PC-3 (cell line): Measurements from ENCODE around the gene PDSS2. TPM values are rescaled to one million over a fixed set of nuclear protein-coding genes. Genes with fewer than 3 reads are reported as not detected.

ENCODE experiments used
- ATAC-seq: fragments of 200-7000 bp; cut with Tn5 transposase; 2 replicates; pipeline ENCODE4 v1.9.1; 2020; ENCODE audit warnings: mild to moderate bottlenecking, moderate library complexity
- BruUV-seq: library from RNA; stranded (reverse); fragments of 400-500 nt; replicated peaks from 2 replicates; lab custom pipeline; 2021; lab: Mats Ljungman, UMichigan
- CTCF ChIA-PET: fragments of 300-600 bp; sonication (Branson Sonifier 250); formaldehyde crosslinking; loops from one replicate; lab custom pipeline; 2022; ENCODE audit warnings: antibody characterized with exemption; lab: Charles Lee
- POLR2A ChIA-PET: fragments of 300-600 bp; sonication (Branson Sonifier 250); formaldehyde crosslinking; loops from one replicate; lab custom pipeline; 2022; ENCODE audit warnings: antibody characterized with exemption; ENCODE audit not compliant: unreplicated experiment; lab: Charles Lee
- DNase-seq: peaks from one replicate; pipeline ENCODE4 v3.0.0-alpha.2; 2015
- H2AFZ ChIP-seq: fragments of 300-600 bp; sonication (generic); 2 replicates; pipeline ENCODE4 v1.6.0; 2016; ENCODE audit warnings: antibody characterized with exemption, low read length
- H3F3A ChIP-seq: fragments of 300-600 bp; sonication (generic); one replicate; pipeline ENCODE4 v1.6.0; 2017; ENCODE audit warnings: antibody characterized with exemption, low read length, control low read depth, mild to moderate bottlenecking; ENCODE audit not compliant: unreplicated experiment
- H3K27ac ChIP-seq: fragments of 300-600 bp; sonication (generic); 2 replicates; pipeline ENCODE4 v1.5.1; 2016; ENCODE audit warnings: mild to moderate bottlenecking, low read length
- H3K27me3 ChIP-seq: fragments of 300-600 bp; sonication (generic); 2 replicates; pipeline ENCODE4 v1.6.1; 2016; ENCODE audit warnings: low read length, mixed read lengths
- H3K36me3 ChIP-seq: fragments of 300-600 bp; sonication (generic); 2 replicates; pipeline ENCODE4 v1.6.1; 2016; ENCODE audit warnings: low read depth, mixed run types, low read length, mixed read lengths
- H3K4me1 ChIP-seq: fragments of 300-600 bp; sonication (generic); 2 replicates; pipeline ENCODE4 v1.5.1; 2016; ENCODE audit warnings: low read length; ENCODE audit not compliant: insufficient read depth
- H3K4me2 ChIP-seq: fragments of 300-600 bp; sonication (generic); 2 replicates; pipeline ENCODE4 v1.6.0; 2016; ENCODE audit warnings: low read length
- H3K4me3 ChIP-seq: fragments of 300-600 bp; sonication (generic); 2 replicates; pipeline ENCODE4 v1.5.1; 2016; ENCODE audit warnings: mild to moderate bottlenecking, low read length, mixed read lengths
- H3K79me2 ChIP-seq: fragments of 300-600 bp; sonication (generic); 2 replicates; pipeline ENCODE4 v1.6.1; 2017; ENCODE audit warnings: low read length, mixed read lengths
- H3K9ac ChIP-seq: fragments of 300-600 bp; sonication (generic); 2 replicates; pipeline ENCODE4 v1.6.0; 2016; ENCODE audit warnings: mild to moderate bottlenecking, low read length
- H3K9me2 ChIP-seq: fragments of 300-600 bp; sonication (generic); replicated peaks from 2 replicates; pipeline ENCODE4 v1.6.1; 2016; ENCODE audit warnings: mixed run types, low read length, mixed read lengths
- H3K9me3 ChIP-seq: fragments of 300-600 bp; sonication (generic); 2 replicates; pipeline ENCODE4 v1.6.1; 2016; ENCODE audit warnings: low read length, mixed read lengths
- H4K20me1 ChIP-seq: fragments of 300-600 bp; sonication (generic); 2 replicates; pipeline ENCODE4 v1.6.1; 2016; ENCODE audit warnings: low read length, mixed read lengths
- CTCF ChIP-seq: fragments of 300-600 bp; sonication (generic); conservative IDR thresholded peaks from 2 replicates; pipeline ENCODE4 v1.5.1; 2017; ENCODE audit warnings: antibody characterized with exemption, low read depth, mild to moderate bottlenecking, low read length
- EZH2 ChIP-seq: fragments of 300-600 bp; sonication (generic); IDR thresholded peaks from one replicate; pipeline ENCODE4 v1.6.1; 2017; ENCODE audit warnings: antibody characterized with exemption, mild to moderate bottlenecking, low read length; ENCODE audit not compliant: unreplicated experiment
- EZH2phosphoT487 ChIP-seq: fragments of 300-600 bp; sonication (generic); IDR thresholded peaks from 2 replicates; pipeline ENCODE4 v1.6.1; 2018; ENCODE audit warnings: mild to moderate bottlenecking, antibody characterized with exemption, low read length, borderline replicate concordance
- intact Hi-C: fragments of 100-400 bp; cut with micrococcal nuclease; formaldehyde crosslinking; loops from 2 replicates; pipeline ENCODE4 v1.9.0; 2023
- total RNA-seq: library from RNA; depleted of rRNA; stranded (reverse); fragments of >200 nt; gene quantifications from 2 replicates; pipeline ENCODE4 v1.2.3, GENCODE V29; 2014

PDSS2 gene
- total RNA-seq, 1 experiment from 2014 or later = 6.6 TPM

- H3K27ac ChIP-seq = no peak overlapping the region
Measured at GRCh38 chr6:107321793-107322192, 137.6 kb downstream of the PDSS2 start.

GRCh38 chr6:107319906-107320530 lies 139.3 kb downstream of the PDSS2 start:
- ChIA-PET CTCF (interaction anchor here (0.6 kb wide), 2 partner anchors 141 to 520 kb away, joined by 3 to 8 read pairs; no protein-coding TSS in a partner anchor), POLR2A (no interaction called here)
- no peak overlapping the region for H3K27ac ChIP-seq
- no peaks in the 10 kb centered on the region for H3K4me1 ChIP-seq
- H3K27me3 ChIP-seq = no peaks in the 10 kb centered on the region
- H3K4me3 ChIP-seq = no peak overlapping the region
- H3K36me3 ChIP-seq = no peaks in the 10 kb centered on the region
- intact Hi-C loops = loop anchor here (2.0 to 5.0 kb wide), 2 partner anchors 139 to 357 kb away; partner anchors contain the start of gene PDSS2
- no peak overlapping the region for H3K9ac ChIP-seq
- DNase-seq = no peak
- H3K9me3 ChIP-seq = no peaks in the 10 kb centered on the region
- BruUV-seq = no TSS peak
- H3K9me2 ChIP-seq = no peaks in the 10 kb centered on the region
- no peak overlapping the region for H3K4me2 ChIP-seq
- no peak overlapping the region for H2AFZ ChIP-seq
- no peaks in the 10 kb centered on the region for H3K79me2 ChIP-seq
- H3F3A ChIP-seq = no peaks in the 10 kb centered on the region
- no peaks in the 10 kb centered on the region for H4K20me1 ChIP-seq
- TF ChIP-seq EZH2 = no peak
- no peak for TF ChIP-seq EZH2phosphoT487
- no peak for TF ChIP-seq CTCF
- ATAC-seq = no peak

More at GRCh38 chr6:107321793-107322192, 137.6 kb downstream of the PDSS2 start:
- CTCF ChIA-PET = no interaction called here
- Histone ChIP-seq H3K4me3 (no peak overlapping the region), H3K27me3 (no peaks in the 10 kb centered on the region), H3K36me3 (no peaks in the 10 kb centered on the region), H3F3A (no peaks in the 10 kb centered on the region), H3K79me2 (no peaks in the 10 kb centered on the region), H3K9me2 (no peaks in the 10 kb centered on the region), H2AFZ (no peak overlapping the region), H3K4me2 (no peak overlapping the region), H3K9ac (no peak overlapping the region), H3K4me1 (no peaks in the 10 kb centered on the region), H3K9me3 (no peaks in the 10 kb centered on the region), H4K20me1 (no peaks in the 10 kb centered on the region)
- ATAC-seq (no peak), DNase-seq (no peak)
- POLR2A ChIA-PET = no interaction called here
- no TSS peak for BruUV-seq
- intact Hi-C loops = no loop called here
- no peak for TF ChIP-seq CTCF
- TF ChIP-seq EZH2phosphoT487 = no peak
- no peak for TF ChIP-seq EZH2
